BLaER1 (cell line): Measurements from ENCODE around the gene FABP7.

Experiments
- H3K27ac ChIP-seq: shearing (Covaris generic); formaldehyde crosslinking; 2 replicates; pipeline ENCODE4 v1.8.1; 2022
- H3K27me3 ChIP-seq: shearing (Covaris generic); formaldehyde crosslinking; 2 replicates; pipeline ENCODE4 v1.8.1; 2022
- H3K36me3 ChIP-seq: shearing (Covaris generic); formaldehyde crosslinking; 2 replicates; pipeline ENCODE4 v1.8.1; 2022
- H3K4me1 ChIP-seq: shearing (Covaris generic); formaldehyde crosslinking; 2 replicates; pipeline ENCODE4 v1.8.1; 2022
- H3K4me2 ChIP-seq: shearing (Covaris generic); formaldehyde crosslinking; 2 replicates; pipeline ENCODE4 v1.8.1; 2022
- H3K4me3 ChIP-seq: shearing (Covaris generic); formaldehyde crosslinking; 2 replicates; pipeline ENCODE4 v1.8.1; 2022
- H3K9ac ChIP-seq: shearing (Covaris generic); formaldehyde crosslinking; 2 replicates; pipeline ENCODE4 v1.8.1; 2022
- H3K9me3 ChIP-seq: shearing (Covaris generic); formaldehyde crosslinking; 2 replicates; pipeline ENCODE4 v1.8.1; 2022
- H4K20me1 ChIP-seq: shearing (Covaris generic); formaldehyde crosslinking; 2 replicates; pipeline ENCODE4 v1.8.1; 2022
- Cebpa-rat ChIP-seq: shearing (Covaris generic); IDR thresholded peaks from 2 replicates; pipeline ENCODE4 v1.8.1; 2022

Gene FABP7

DNA sequence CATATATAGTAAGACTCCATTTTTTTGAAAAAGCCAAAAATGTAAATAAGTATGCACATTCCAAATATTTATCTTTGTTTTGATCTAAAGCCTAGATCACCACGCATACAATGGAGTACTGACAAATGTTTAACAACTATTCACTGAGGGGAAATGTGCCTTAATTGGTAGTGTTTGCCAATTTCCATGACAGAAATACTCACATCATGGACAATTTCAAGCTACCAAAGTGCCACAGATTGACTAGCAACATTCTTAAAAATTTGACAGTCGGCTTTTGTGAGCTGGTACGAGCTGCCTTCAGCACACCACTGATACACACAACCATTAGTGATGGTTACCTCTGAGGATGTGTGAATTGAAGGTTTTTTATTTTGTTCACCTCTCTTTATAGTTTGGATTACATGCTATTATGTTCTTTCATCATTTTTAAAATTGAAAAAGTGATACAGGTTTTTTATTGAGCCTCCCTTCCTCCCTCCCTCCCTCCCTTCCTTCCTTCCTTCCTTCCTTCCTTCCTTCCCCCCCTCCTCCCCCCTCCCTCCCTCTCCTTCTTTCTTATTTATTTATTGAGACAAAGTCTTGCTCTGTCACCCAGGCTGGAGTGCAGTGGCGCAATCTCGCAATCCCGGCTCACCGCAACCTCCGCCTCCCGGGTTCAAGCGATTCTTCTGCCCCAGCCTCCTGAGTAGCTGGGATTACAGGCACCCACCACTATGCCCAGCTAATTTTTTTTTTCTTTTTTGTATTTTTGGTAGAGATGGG lies 28.8 kb downstream of the FABP7 start:
- no peak overlapping the region for H3K9ac ChIP-seq
- H3K36me3 ChIP-seq, result no peaks in the 10 kb centered on the region
- TF ChIP-seq Cebpa-rat, result no peak
- no peaks in the 10 kb centered on the region for H3K4me1 ChIP-seq
- no peaks in the 10 kb centered on the region for H3K27me3 ChIP-seq
- H3K9me3 ChIP-seq, result no peaks in the 10 kb centered on the region
- no peak overlapping the region for H3K4me3 ChIP-seq
- no peak overlapping the region for H3K4me2 ChIP-seq
- no peaks in the 10 kb centered on the region for H4K20me1 ChIP-seq
- no peak overlapping the region for H3K27ac ChIP-seq

DNA sequence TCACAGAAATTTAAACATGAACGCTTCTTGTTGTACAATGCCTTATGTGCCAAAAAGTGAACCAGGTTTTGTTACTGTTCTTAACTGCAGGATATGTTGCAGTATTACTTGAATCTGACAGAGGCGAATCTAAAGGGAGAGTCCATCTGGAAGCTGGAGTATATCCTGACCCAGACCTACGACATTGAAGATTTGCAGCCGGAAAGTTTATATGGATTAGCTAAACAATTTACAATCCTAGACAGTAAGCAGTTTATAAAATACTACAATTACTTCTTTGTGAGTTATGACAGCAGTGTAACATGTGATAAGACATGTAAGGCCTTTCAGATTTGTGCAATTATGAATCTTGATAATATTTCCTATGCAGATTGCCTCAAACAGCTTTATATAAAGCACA lies 29.5 kb downstream of the FABP7 start:
- Histone ChIP-seq H3K9ac (no peak overlapping the region), H3K4me3 (no peak overlapping the region), H3K27me3 (no peaks in the 10 kb centered on the region), H3K9me3 (no peaks in the 10 kb centered on the region), H3K4me1 (no peaks in the 10 kb centered on the region), H3K27ac (no peak overlapping the region), H4K20me1 (no peaks in the 10 kb centered on the region), H3K4me2 (no peak overlapping the region), H3K36me3 (no peaks in the 10 kb centered on the region)
- TF ChIP-seq Cebpa-rat, result no peak

DNA sequence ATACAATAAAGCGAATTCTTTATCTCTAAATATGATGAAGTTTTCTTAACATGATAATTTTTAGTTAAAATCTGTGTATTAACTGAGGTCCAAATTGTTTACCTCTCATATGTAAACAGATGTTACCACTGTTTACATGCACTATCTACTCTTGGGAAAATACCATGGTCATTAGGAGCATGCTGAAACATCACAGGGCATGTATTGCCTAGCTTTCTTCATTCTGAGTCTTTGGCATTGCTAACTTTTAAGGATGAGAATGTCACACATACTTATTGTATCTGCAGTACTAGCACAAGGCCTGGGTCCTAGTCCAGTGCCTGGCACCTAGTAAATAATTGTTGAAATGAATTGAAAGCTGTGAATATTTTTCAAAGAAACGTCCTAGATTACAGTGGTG lies 30.2 kb downstream of the FABP7 start:
- Histone ChIP-seq H3K27me3 (no peaks in the 10 kb centered on the region), H3K4me1 (no peaks in the 10 kb centered on the region), H3K27ac (no peak overlapping the region), H3K36me3 (no peaks in the 10 kb centered on the region), H3K4me2 (no peak overlapping the region), H3K9me3 (no peaks in the 10 kb centered on the region), H3K9ac (no peak overlapping the region), H3K4me3 (no peak overlapping the region), H4K20me1 (no peaks in the 10 kb centered on the region)
- no peak for TF ChIP-seq Cebpa-rat

DNA sequence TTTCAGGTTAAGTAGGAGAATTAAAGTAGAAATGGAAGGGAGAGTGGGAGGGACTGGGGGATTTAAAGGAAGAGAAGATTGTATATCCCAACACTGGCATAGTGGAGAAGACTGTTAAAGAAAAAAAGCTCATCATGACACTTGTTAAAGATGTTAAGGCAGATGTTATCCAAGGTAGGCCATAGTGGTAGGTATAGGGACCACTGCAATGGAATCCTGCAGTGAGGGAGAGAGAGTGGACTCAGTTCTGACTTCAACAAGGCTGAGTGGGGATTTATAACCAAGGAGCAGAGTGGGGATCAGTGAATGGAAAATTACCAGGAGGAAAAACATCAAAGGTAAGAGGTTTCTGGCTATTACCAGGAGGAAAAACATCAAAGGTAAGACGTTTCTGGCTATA lies 30.7 kb downstream of the FABP7 start:
- Histone ChIP-seq H3K4me1 (no peaks in the 10 kb centered on the region), H3K9ac (no peak overlapping the region)

DNA sequence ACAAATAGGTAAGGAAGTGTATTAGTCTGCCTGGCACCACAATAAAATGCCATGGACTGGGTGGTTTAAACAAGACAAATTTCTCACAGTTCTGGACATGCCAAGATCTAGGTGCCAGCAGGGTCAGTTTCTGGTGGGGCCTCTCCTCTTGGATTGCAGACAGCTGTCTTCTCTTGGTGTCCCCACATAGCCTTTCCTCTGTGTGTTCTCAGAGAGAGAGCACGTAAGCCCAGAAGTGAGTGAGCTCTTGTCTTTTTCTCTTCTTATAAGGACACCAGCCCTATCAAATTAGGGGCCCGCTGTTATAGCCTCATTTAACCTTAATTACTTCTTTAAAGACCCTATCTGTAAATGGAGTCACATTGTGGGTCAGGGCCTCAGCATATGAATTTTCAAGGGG lies 37.8 kb downstream of the FABP7 start:
- no peak for TF ChIP-seq Cebpa-rat
- Histone ChIP-seq H4K20me1 (no peaks in the 10 kb centered on the region), H3K27ac (no peak overlapping the region), H3K9ac (no peak overlapping the region), H3K36me3 (no peaks in the 10 kb centered on the region), H3K4me1 (no peaks in the 10 kb centered on the region), H3K4me3 (no peak overlapping the region), H3K9me3 (no peaks in the 10 kb centered on the region), H3K4me2 (no peak overlapping the region), H3K27me3 (no peaks in the 10 kb centered on the region)

More for the DNA sequence above, 30.7 kb downstream of the FABP7 start:
- Histone ChIP-seq H3K4me3 (no peak overlapping the region), H3K27ac (no peak overlapping the region), H3K9me3 (no peaks in the 10 kb centered on the region), H3K36me3 (no peaks in the 10 kb centered on the region), H4K20me1 (no peaks in the 10 kb centered on the region), H3K4me2 (no peak overlapping the region), H3K27me3 (no peaks in the 10 kb centered on the region)
- TF ChIP-seq Cebpa-rat, result no peak

DNA sequence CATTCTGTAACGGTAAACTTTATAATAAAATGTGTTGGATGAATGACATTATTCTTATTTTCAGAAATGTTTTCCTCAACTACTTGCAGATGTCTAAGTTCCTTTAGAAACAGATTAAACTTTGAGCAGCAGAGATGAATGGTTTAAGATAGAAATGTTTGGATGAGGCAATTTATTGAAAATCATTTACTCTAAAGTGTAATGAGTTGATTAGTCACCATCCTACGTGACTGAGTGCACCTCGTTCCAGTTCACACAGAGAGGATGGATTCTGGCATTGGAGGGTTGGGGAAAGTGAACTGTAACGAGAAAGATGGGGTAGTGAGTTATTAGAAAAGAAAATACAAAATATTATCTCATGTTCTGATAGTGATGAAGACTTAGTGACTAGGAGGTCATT lies 38.2 kb downstream of the FABP7 start:
- Histone ChIP-seq H3K9ac (no peak overlapping the region), H3K9me3 (no peaks in the 10 kb centered on the region), H3K27me3 (no peaks in the 10 kb centered on the region), H3K4me1 (no peaks in the 10 kb centered on the region), H3K36me3 (no peaks in the 10 kb centered on the region), H4K20me1 (no peaks in the 10 kb centered on the region), H3K4me2 (no peak overlapping the region), H3K27ac (no peak overlapping the region), H3K4me3 (no peak overlapping the region)
- TF ChIP-seq Cebpa-rat, result no peak

DNA sequence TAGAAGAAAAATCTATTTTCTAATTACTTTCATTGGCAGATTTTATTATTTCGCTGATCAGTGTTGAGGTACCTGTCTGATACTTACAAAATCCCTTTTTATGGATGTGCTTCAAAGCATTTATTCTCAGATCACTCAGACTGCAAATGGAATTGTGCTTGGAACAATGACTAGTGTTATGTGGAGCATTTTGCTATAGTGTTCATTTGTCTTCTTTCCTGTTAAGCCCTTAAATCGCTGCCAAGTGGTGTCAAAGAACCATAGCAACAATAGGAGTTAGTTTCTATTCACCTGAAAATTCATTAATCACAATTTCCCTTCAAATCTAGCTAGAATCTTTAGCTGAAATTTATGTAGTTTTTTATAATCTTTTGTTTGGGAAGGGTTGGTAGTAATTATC lies 39.4 kb downstream of the FABP7 start:
- no peaks in the 10 kb centered on the region for H4K20me1 ChIP-seq
- H3K27me3 ChIP-seq, result no peaks in the 10 kb centered on the region
- no peak overlapping the region for H3K27ac ChIP-seq
- no peak overlapping the region for H3K9ac ChIP-seq
- no peak overlapping the region for H3K4me2 ChIP-seq
- no peak for TF ChIP-seq Cebpa-rat
- no peaks in the 10 kb centered on the region for H3K9me3 ChIP-seq
- no peaks in the 10 kb centered on the region for H3K36me3 ChIP-seq
- no peak overlapping the region for H3K4me3 ChIP-seq
- no peaks in the 10 kb centered on the region for H3K4me1 ChIP-seq

DNA sequence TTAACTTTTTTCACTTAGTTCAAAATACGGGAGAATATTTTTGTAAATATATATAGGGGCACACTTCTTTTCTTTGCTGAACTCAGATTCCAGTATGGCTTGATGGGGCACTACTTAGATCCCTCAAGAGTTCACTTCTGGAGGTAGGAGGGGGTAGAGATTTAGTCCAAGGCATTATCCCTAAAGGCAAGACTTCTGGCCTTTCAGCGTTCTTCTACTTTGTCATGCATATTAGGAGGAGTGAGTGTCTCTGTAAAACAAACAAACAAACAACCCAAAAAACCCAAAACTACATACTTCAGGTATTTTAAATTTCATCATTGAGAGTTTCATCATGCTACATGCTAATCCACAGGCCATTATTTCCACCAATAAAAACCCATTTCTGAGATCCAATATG lies 41.6 kb downstream of the FABP7 start:
- Histone ChIP-seq H3K9ac (no peak overlapping the region), H3K36me3 (no peaks in the 10 kb centered on the region), H4K20me1 (no peaks in the 10 kb centered on the region), H3K27me3 (no peaks in the 10 kb centered on the region), H3K4me2 (no peak overlapping the region), H3K4me1 (no peaks in the 10 kb centered on the region), H3K27ac (no peak overlapping the region), H3K4me3 (no peak overlapping the region), H3K9me3 (no peaks in the 10 kb centered on the region)
- TF ChIP-seq Cebpa-rat, result no peak

DNA sequence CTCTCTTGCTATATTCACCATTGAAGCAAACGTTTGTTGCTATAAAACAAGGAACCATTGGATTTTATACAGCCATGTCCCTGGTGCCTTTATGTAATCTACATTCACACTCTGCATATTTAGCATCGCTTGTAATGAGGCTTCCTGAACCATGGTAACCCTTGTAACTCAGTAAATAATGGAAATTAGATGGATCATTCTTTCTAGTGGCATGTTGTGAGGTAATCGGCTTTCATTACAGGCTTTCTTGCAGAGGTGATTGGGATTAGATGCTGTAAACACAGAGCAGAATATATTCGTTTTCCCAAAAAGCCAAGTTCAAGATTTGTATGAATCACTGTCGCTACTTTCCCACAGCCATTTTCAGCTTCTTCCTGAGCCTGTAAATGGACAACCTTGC lies 45.6 kb downstream of the FABP7 start:
- Histone ChIP-seq H3K9ac (no peak overlapping the region), H4K20me1 (no peaks in the 10 kb centered on the region), H3K36me3 (no peaks in the 10 kb centered on the region), H3K27ac (no peak overlapping the region), H3K4me2 (no peak overlapping the region), H3K27me3 (no peaks in the 10 kb centered on the region), H3K9me3 (no peaks in the 10 kb centered on the region), H3K4me1 (no peaks in the 10 kb centered on the region), H3K4me3 (no peak overlapping the region)
- no peak for TF ChIP-seq Cebpa-rat

DNA sequence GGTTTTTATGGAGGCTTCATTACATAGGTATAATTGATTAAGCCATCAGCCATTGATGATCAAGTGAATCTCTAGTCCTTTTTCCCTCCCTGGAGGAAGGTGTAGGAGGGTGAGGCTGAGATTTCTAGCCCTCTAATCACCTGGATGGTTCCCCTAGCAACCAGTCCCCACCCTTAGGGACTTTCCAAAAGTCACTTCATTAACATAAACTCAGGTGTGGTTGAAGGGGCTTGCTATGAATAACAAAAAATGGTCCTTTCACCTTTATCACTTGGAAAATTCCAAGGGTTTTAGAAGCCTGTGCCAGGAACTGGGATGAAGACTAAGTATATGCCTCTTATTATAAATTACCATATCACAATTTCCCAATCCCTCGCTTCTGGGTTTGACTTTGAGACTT lies 49.9 kb downstream of the FABP7 start:
- Histone ChIP-seq H3K4me3 (no peak overlapping the region), H3K4me2 (no peak overlapping the region), H3K27ac (no peak overlapping the region), H3K9me3 (no peaks in the 10 kb centered on the region), H3K36me3 (no peaks in the 10 kb centered on the region), H3K27me3 (no peaks in the 10 kb centered on the region), H3K9ac (no peak overlapping the region), H3K4me1 (no peaks in the 10 kb centered on the region), H4K20me1 (no peaks in the 10 kb centered on the region)
- no peak for TF ChIP-seq Cebpa-rat

DNA sequence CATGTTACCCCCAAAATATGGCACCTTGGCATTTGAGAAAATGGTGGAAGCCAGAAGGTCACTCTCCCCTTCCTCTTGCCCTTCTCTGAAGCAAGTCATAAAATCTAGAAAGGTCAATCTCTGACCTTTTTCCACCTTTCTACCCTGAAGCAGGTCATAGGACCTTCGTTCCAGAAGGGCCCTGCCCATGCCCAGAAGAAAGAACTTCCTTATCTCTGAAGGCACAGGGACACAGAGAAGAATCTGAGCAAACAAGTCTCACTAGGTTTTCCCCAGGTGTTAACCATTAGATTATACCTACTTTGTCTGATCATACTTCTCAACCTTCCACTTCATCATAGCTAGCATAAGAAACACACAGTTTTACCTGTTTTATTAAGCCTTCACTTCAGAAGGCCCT lies 52.0 kb downstream of the FABP7 start:
- no peaks in the 10 kb centered on the region for H3K9me3 ChIP-seq
- no peaks in the 10 kb centered on the region for H3K4me1 ChIP-seq
- H4K20me1 ChIP-seq, result no peaks in the 10 kb centered on the region
- TF ChIP-seq Cebpa-rat, result no peak
- H3K9ac ChIP-seq, result no peak overlapping the region
- H3K4me3 ChIP-seq, result no peak overlapping the region
- no peak overlapping the region for H3K27ac ChIP-seq
- no peaks in the 10 kb centered on the region for H3K36me3 ChIP-seq
- H3K27me3 ChIP-seq, result no peaks in the 10 kb centered on the region
- no peak overlapping the region for H3K4me2 ChIP-seq
